Measurements from ENCODE around the gene UROC1.
"Not testable (repeated sequence)": the region's sequence is repeated elsewhere in the genome, so short reads cannot be mapped to it uniquely, and the experiment has no call there.

Gene UROC1

DNA sequence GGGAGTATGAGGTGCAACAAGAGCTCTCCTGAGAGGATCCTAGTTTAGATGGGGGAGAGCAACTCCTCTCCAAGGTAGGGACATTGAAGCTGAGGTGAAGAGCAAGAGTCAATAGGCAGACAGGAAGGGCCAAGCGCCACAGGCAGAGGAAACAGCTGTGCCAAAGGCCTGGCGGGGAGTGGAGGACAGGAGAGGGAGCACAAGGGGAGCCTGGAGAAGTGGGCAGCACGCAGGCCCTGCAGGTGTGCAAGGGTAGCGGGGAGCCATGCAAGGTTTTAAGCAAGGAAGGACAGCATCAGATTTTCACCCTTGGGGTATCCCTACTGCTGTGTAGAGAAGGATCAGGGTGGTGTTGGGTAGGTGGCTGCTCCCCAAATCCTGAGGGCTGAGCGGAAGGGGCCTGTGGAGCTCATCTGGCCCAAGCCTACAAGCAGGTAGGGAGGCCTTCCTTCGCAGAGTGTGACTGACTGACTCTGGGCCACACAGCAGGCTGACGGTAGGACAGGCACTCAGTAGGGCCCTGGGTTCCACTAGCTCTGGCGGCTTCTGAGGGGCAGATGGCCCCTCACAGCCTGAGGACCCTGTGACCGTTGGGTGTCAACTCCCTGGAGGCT is 19.6 kb upstream of the UROC1 start:
- TF ChIP-seq, protein P1, sequence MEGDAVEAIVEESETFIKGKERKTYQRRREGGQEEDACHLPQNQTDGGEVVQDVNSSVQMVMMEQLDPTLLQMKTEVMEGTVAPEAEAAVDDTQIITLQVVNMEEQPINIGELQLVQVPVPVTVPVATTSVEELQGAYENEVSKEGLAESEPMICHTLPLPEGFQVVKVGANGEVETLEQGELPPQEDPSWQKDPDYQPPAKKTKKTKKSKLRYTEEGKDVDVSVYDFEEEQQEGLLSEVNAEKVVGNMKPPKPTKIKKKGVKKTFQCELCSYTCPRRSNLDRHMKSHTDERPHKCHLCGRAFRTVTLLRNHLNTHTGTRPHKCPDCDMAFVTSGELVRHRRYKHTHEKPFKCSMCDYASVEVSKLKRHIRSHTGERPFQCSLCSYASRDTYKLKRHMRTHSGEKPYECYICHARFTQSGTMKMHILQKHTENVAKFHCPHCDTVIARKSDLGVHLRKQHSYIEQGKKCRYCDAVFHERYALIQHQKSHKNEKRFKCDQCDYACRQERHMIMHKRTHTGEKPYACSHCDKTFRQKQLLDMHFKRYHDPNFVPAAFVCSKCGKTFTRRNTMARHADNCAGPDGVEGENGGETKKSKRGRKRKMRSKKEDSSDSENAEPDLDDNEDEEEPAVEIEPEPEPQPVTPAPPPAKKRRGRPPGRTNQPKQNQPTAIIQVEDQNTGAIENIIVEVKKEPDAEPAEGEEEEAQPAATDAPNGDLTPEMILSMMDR (IDR thresholded peaks at IDR 0.05; ENCODE audit: low read depth, low read length) = no peak
- H3K4me3 ChIP-seq (replicated peaks in 1 of 2; ENCODE audit: low read depth in 2 of 2, low read length in 2 of 2) = no peak overlapping the region
- no peak for DNase-seq (ENCODE audit: low read depth in 2 of 2)

DNA sequence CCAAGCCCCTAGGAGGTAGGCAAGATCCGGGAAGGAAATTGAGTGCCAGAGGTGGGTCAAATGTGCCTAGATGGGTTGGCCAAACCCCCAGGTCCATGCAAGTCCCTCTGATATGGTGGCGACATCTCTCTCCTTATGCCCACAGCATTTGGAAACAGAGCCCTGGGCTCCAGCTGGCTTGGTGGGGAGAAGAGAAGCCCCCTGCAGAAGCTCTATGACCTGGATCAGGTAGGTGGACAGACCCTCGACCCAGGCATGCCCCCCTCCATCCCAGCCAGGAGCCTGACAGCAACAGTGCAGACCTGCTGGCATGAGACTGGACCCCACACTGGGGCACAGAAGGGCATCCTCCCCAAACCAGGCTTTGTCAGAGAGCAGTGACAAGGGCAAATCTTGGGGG is 18.6 kb upstream of the UROC1 start:
- TF ChIP-seq, protein P1 (IDR thresholded peaks at IDR 0.05; ENCODE audit: low read depth, low read length) = no peak
- no peak overlapping the region for H3K4me3 ChIP-seq (replicated peaks in 1 of 2; ENCODE audit: low read depth in 2 of 2, low read length in 2 of 2)
- DNase-seq (ENCODE audit: low read depth in 2 of 2) = no peak

DNA sequence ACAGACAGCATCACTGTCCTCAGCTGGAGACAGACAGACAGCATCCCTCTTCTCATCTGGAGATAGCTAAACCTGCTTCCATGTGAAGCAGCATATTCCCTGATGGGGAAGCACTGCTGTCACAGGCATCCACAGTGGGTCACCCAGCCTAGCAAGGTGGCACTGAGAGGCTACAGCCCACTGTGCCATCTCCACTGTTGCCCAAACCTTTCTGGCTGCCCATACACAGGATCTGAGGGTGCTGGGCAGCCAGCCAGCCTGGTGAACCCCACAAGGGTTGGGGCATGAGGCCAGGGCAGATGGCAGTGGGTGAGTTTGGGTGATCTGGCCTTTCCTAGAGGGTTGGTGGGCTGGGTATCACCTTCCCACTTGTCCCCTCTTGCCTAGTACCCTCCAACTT is 18.1 kb upstream of the UROC1 start:
- no peak overlapping the region for H3K4me3 ChIP-seq (replicated peaks in 1 of 2; ENCODE audit: low read depth in 2 of 2, low read length in 2 of 2)
- DNase-seq (ENCODE audit: low read depth in 2 of 2) = no peak
- TF ChIP-seq, protein P1 (IDR thresholded peaks at IDR 0.05; ENCODE audit: low read depth, low read length) = no peak

DNA sequence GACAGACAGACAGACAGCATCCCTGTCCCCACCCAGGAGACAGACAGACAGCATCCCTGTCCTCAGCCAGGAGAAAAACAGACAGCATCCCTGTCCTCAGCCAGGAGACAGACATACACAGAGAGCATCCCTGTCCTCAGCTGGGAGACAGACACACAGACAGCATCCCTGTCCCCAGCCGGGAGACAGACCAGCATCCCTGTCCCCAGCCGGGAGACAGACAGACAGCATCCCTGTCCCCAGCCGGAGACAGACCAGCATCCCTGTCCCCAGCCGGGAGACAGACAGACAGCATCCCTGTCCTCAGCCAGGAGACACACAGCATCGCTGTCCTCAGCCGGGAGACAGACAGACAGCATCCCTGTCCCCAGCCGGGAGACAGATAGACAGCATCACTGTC is 17.1 kb upstream of the UROC1 start:
- not testable (repeated sequence) for H3K4me3 ChIP-seq (replicated peaks in 1 of 2; ENCODE audit: low read depth in 2 of 2, low read length in 2 of 2); DNase-seq (ENCODE audit: low read depth in 2 of 2)

DNA sequence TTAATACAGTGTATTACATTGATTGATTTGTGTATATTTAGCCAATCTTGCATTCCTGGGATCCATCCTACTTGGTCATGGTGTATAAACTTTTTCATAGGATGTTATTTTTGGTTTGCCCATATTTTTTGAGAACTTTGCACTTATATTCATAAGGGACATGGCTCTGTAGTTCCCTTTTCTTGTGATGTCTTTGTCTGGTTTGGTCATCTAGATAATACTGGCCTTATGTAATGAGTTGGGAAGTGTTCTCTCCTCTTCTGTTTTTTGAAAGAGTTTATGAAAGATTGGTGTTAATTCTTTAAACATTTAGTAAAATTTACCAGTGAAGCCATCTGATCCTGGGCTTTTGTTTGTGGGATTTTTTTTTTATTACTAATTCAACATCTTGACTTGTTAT is 15.9 kb upstream of the UROC1 start:
- DNase-seq (ENCODE audit: low read depth in 2 of 2) = no peak
- TF ChIP-seq, protein P1 (IDR thresholded peaks at IDR 0.05; ENCODE audit: low read depth, low read length) = no peak
- H3K4me3 ChIP-seq (replicated peaks in 1 of 2; ENCODE audit: low read depth in 2 of 2, low read length in 2 of 2) = no peak overlapping the region

DNA sequence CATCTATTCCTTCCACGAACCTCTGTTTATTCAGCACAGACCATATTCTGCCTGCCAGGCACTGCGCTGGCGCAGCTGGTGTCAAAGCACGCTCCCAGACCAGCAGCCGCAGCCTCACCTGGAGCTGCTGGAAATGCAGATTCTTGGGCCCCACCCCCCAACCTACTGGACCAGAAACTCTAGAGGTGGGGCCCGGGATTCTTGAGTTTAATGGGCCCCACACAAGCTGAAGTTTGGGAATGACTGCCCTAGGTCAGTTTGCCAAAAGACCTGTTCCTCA is 13.4 kb upstream of the UROC1 start:
- DNase-seq (ENCODE audit: low read depth in 2 of 2) = no peak
- TF ChIP-seq, protein P1 (IDR thresholded peaks at IDR 0.05; ENCODE audit: low read depth, low read length) = no peak
- H3K4me3 ChIP-seq (replicated peaks in 1 of 2; ENCODE audit: low read depth in 2 of 2, low read length in 2 of 2) = no peak overlapping the region

DNA sequence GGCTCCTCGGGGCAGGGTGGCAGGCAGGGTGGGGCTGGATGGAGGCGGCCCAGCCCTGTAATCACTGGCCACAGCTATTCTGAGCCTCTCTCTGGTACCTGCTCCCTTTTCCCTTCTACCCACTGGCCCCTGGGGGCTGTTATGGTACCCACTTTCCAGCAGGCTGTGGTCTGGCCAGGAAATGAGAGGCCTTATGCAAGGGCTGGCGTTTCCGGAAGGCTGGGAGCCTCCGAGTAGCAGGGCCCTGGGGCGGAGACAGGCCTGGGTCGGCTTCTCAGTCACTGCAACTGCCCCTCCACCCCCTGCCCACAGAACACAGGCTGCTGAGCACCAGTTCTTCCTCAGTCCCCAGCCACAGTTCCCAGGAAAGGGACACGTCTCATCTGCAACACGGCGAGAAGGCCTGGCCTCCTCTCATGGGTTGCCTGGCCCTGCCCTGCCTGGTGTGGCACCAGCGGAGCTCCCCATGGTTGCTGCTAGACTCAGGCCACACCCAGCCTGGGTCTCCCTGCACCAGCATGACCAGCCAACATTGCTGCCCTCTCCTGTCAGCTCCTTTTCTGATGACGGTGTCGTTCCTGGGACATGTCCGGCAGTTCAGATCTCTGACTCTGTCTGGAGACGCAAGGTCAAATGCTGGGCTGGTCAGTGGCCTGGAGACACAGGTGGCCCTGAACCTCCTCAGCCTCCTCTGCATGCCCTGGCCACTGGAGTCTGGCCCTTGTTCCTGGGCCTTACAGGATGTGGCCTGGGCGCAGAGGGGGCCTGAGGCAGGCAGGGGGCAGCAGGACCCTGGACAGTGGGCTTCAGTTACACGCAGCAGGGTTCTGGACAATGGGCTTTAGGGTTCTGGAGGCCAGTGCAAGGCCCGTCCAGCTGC is 12.8 kb upstream of the UROC1 start:
- H3K4me3 ChIP-seq (replicated peaks in 1 of 2; ENCODE audit: low read depth in 2 of 2, low read length in 2 of 2) = no peak overlapping the region
- DNase-seq (ENCODE audit: low read depth in 2 of 2) = no peak
- TF ChIP-seq, protein P1 (IDR thresholded peaks at IDR 0.05; ENCODE audit: low read depth, low read length) = no peak
